OCI-LY1 (cell line): ENCODE data around the gene CRYGB.
A peak's percentile ranks its signal among the peaks of the same experiment; 100 is the strongest.
"Not testable (repeated sequence)": the region's sequence is repeated elsewhere in the genome, so short reads cannot be mapped to it uniquely, and the experiment has no call there.

Experiments
- H2AFZ ChIP-seq: fragments of 200-600 bp; sonication (generic), shearing (Covaris generic); 2 replicates; pipeline ENCODE4 v1.6.0; 2014; ENCODE audit warnings: antibody characterized with exemption, mild to moderate bottlenecking, low read length
- H3F3A ChIP-seq: fragments of 200-600 bp; sonication (generic), shearing (Covaris generic); 2 replicates; pipeline ENCODE4 v1.6.0; 2014; ENCODE audit warnings: mild to moderate bottlenecking, antibody characterized with exemption, low read length, moderate library complexity; ENCODE audit not compliant: insufficient read depth
- H3K27ac ChIP-seq: fragments of 200-600 bp; sonication (generic); 2 replicates; pipeline ENCODE4 v1.5.1; 2014; ENCODE audit warnings: low read length, mixed run types, mild to moderate bottlenecking, low read depth; ENCODE audit not compliant: poor library complexity, severe bottlenecking
- H3K27me3 ChIP-seq: fragments of 200-600 bp; sonication (generic); 2 replicates; pipeline ENCODE4 v1.6.0; 2014; ENCODE audit warnings: antibody characterized with exemption, mild to moderate bottlenecking, low read length, moderate library complexity; ENCODE audit not compliant: insufficient read depth
- H3K36me3 ChIP-seq: fragments of 200-600 bp; sonication (generic); 2 replicates; pipeline ENCODE4 v1.6.1; 2014; ENCODE audit warnings: mild to moderate bottlenecking, antibody characterized with exemption, low read length, moderate library complexity, mixed read lengths; ENCODE audit not compliant: insufficient read depth
- H3K4me1 ChIP-seq: fragments of 200-600 bp; sonication (generic); 2 replicates; pipeline ENCODE4 v1.5.1; 2014; ENCODE audit warnings: mild to moderate bottlenecking, low read length, moderate library complexity; ENCODE audit not compliant: insufficient read depth, severe bottlenecking
- H3K4me2 ChIP-seq: fragments of 200-600 bp; sonication (generic), shearing (Covaris generic); 2 replicates; pipeline ENCODE4 v1.6.1; 2014; ENCODE audit warnings: low read length
- H3K4me3 ChIP-seq: fragments of 200-600 bp; sonication (generic); 2 replicates; pipeline ENCODE4 v1.5.1; 2014; ENCODE audit warnings: low read length, low read depth, mild to moderate bottlenecking, mixed read lengths; ENCODE audit not compliant: poor library complexity, severe bottlenecking
- H3K79me2 ChIP-seq: fragments of 200-600 bp; shearing (Covaris generic); 2 replicates; pipeline ENCODE4 v1.6.1; 2016; ENCODE audit warnings: mixed run types, low read length, mixed read lengths; ENCODE audit not compliant: insufficient read depth
- H3K9ac ChIP-seq: fragments of 200-600 bp; sonication (generic), shearing (Covaris generic); 2 replicates; pipeline ENCODE4 v1.6.1; 2014; ENCODE audit warnings: mild to moderate bottlenecking, low read length, mixed read lengths
- H3K9me2 ChIP-seq: fragments of 200-600 bp; sonication (generic), shearing (Covaris generic); 2 replicates; pipeline ENCODE4 v1.6.1; 2014; ENCODE audit warnings: low read depth, mild to moderate bottlenecking, low read length, mixed read lengths
- H3K9me3 ChIP-seq: fragments of 200-600 bp; shearing (Covaris generic); 2 replicates; pipeline ENCODE4 v1.6.1; 2014; ENCODE audit warnings: low read length, mixed read lengths
- H4K20me1 ChIP-seq: fragments of 200-600 bp; sonication (generic), shearing (Covaris generic); 2 replicates; pipeline ENCODE4 v1.6.0; 2016; ENCODE audit warnings: mild to moderate bottlenecking, low read length; ENCODE audit not compliant: insufficient read depth
- EZH2 ChIP-seq: fragments of 200-600 bp; sonication (generic), shearing (Covaris generic); IDR thresholded peaks from 2 replicates; pipeline ENCODE4 v1.8.0; 2017; ENCODE audit warnings: borderline replicate concordance, mixed run types, mild to moderate bottlenecking, antibody characterized with exemption, low read length, moderate library complexity, mixed read lengths
- TF ChIP-seq, protein P1 (sequence below): fragments of 200-600 bp; sonication (generic), shearing (Covaris generic); IDR thresholded peaks from 2 replicates; pipeline ENCODE4 v1.5.1; 2017; ENCODE audit warnings: mild to moderate bottlenecking, antibody characterized with exemption, low read length, moderate library complexity, mixed read lengths

Gene CRYGB

DNA sequence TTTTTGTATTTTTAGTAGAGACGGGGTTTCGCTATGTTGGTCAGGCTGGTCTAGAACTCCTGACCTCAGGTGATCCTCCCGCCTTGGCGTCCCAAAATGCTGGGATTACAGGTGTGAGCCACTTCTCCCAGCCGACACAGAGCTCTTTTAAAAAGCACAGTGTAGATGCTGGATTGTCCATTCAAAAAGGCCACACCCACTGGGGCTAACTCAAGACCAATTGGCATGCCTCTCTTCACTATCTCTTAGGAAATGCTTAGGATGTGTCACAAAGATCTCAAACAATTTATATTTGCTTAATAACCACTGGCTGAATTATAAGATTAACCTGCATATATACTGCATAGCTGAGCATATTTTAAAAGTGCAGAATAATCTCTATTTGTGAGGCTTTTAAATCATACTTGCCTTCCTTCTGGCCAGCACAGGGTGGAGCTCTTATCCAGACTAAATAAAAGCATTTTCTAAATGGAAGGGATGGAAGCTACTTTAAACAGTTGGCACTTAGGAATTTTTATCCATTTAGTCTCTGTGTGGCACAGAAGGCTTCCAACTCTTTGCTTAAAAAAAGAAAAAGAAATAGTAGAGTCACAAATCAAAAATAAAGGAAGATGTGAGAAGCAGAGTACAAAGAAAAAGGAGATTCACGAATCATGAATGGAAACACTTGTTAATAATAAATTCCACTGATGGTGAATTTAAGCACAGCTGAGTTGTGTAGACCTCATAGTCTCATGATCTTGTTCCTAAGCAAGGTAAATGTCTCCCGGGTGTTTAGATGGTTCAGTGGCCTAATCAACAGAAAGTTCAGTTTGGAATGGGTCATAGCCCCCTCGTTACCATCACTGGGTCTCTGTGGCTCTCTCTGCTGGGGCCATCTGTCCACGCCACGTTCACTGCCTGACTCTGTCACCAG lies 44.0 kb downstream of the CRYGB start:
- Histone ChIP-seq H3K4me3 (no peak overlapping the region), H2AFZ (no peak overlapping the region), H3K4me2 (no peak overlapping the region), H3F3A (no peaks in the 10 kb centered on the region), H3K9me3 (no peaks in the 10 kb centered on the region), H3K4me1 (no peaks in the 10 kb centered on the region), H3K9ac (no peak overlapping the region), H3K27ac (no peak overlapping the region), H3K9me2 (no peaks in the 10 kb centered on the region), H3K36me3 (no peaks in the 10 kb centered on the region), H4K20me1 (no peaks in the 10 kb centered on the region), H3K79me2 (no peaks in the 10 kb centered on the region), H3K27me3 (no peaks in the 10 kb centered on the region)
- no peak for TF ChIP-seq EZH2
- TF ChIP-seq, protein P1, sequence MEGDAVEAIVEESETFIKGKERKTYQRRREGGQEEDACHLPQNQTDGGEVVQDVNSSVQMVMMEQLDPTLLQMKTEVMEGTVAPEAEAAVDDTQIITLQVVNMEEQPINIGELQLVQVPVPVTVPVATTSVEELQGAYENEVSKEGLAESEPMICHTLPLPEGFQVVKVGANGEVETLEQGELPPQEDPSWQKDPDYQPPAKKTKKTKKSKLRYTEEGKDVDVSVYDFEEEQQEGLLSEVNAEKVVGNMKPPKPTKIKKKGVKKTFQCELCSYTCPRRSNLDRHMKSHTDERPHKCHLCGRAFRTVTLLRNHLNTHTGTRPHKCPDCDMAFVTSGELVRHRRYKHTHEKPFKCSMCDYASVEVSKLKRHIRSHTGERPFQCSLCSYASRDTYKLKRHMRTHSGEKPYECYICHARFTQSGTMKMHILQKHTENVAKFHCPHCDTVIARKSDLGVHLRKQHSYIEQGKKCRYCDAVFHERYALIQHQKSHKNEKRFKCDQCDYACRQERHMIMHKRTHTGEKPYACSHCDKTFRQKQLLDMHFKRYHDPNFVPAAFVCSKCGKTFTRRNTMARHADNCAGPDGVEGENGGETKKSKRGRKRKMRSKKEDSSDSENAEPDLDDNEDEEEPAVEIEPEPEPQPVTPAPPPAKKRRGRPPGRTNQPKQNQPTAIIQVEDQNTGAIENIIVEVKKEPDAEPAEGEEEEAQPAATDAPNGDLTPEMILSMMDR = peak; percentile 19; the same call in 1 of the 2 replicates

DNA sequence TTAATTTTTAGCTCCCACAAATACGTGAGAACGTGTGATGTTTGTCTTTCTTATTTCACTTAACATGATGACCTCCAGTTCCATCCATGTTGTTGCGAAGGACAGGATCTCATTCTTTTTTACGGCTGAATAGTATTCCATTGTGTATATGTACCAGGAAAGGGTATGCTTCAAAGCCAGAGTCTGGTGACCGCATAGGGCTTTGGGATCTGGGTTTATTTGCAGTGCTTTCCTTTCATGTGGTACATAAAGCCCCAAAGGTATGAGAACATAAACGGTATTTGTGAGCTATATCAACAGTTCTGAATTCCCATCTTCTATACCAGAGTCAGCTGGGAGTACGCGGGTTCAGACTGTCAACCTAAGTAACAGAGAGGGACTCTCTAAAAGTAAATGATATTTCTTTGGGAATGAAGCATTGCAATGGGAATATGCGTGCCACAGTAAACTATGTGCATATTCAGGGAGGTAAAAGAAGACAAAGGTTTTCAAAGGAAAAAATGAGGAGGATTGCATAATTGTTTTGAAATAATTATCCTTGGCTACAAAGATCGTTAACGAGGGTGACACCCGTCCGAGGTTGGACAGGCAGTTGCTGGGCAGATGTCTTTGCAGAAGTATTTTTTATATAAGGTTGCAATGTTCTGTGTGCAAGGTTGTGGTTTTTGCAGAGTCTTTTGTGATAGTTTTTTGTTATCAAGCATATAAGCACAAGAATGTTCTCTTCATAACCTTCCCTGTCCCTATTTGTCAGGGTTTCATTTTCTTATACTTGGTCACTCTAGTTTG lies 46.1 kb downstream of the CRYGB start:
- Histone ChIP-seq H3K4me1 (no peaks in the 10 kb centered on the region), H3K27me3 (no peaks in the 10 kb centered on the region), H3K4me2 (no peak overlapping the region), H3K79me2 (no peaks in the 10 kb centered on the region), H3F3A (no peaks in the 10 kb centered on the region), H3K36me3 (no peaks in the 10 kb centered on the region), H3K9me3 (no peaks in the 10 kb centered on the region), H3K9ac (no peak overlapping the region), H3K4me3 (no peak overlapping the region), H4K20me1 (no peaks in the 10 kb centered on the region), H3K9me2 (no peaks in the 10 kb centered on the region), H2AFZ (no peak overlapping the region), H3K27ac (no peak overlapping the region)
- TF ChIP-seq, protein P1 = no peak

DNA sequence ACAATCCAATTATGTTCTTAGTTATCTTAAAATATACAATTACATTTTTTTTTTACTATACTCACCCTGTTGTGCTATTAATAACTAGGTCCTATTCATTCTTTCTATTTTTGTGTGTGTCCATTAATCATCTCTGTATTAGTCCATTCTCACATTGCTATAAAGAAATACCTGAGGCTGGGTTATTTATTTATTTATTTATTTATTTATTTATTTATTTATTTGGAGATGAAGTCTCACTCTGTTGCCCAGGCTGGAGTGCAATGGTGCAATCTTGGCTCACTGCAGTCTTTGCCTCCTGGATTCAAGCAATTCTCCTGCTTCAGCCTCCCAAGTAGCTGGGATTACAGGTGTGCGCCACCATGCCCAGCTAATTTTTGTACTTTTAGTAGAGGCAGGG lies 47.3 kb downstream of the CRYGB start:
- H3K36me3 ChIP-seq, H3F3A ChIP-seq, H3K4me1 ChIP-seq, H3K79me2 ChIP-seq, H4K20me1 ChIP-seq, H3K9me3 ChIP-seq, H3K9me2 ChIP-seq, H3K4me2 ChIP-seq, H2AFZ ChIP-seq, H3K9ac ChIP-seq, H3K4me3 ChIP-seq, H3K27ac ChIP-seq, H3K27me3 ChIP-seq: not testable (repeated sequence)
